ENCODE measurements around the gene RPLP1.

The RPLP1 gene

GRCh38 chr15:69475769-69476358 lies 23.2 kb downstream of the RPLP1 start:
- peak; percentile 79 for DNase-seq (ENCODE audit: low read depth)
- TF ChIP-seq CTCF (IDR thresholded peaks at IDR 0.05; ENCODE audit: low read length, missing control alignments) = peak; percentile 98
- no peak overlapping the region for H3K4me3 ChIP-seq (replicated peaks; ENCODE audit: low read depth, low read length)

- H3K4me3 ChIP-seq (replicated peaks; ENCODE audit: low read depth, low read length) = no peak overlapping the region
- TF ChIP-seq CTCF (IDR thresholded peaks at IDR 0.05; ENCODE audit: low read length, missing control alignments) = no peak
- DNase-seq (ENCODE audit: low read depth) = no peak
These were observed 24.3 kb downstream of the RPLP1 start for GRCh38 chr15:69476704-69477473.

GRCh38 chr15:69478259-69478781 lies 25.7 kb downstream of the RPLP1 start:
- DNase-seq (ENCODE audit: low read depth) = peak; percentile 65
- TF ChIP-seq CTCF (IDR thresholded peaks at IDR 0.05; ENCODE audit: low read length, missing control alignments) = peak; percentile 90
- no peak overlapping the region for H3K4me3 ChIP-seq (replicated peaks; ENCODE audit: low read depth, low read length)

- no peak for TF ChIP-seq CTCF (IDR thresholded peaks at IDR 0.05; ENCODE audit: low read length, missing control alignments)
- no peak overlapping the region for H3K4me3 ChIP-seq (replicated peaks; ENCODE audit: low read depth, low read length)
- no peak for DNase-seq (ENCODE audit: low read depth)
These were observed 26.5 kb downstream of the RPLP1 start for GRCh38 chr15:69479081-69479480.

- H3K4me3 ChIP-seq (replicated peaks; ENCODE audit: low read depth, low read length) = no peak overlapping the region
- no peak for TF ChIP-seq CTCF (IDR thresholded peaks at IDR 0.05; ENCODE audit: low read length, missing control alignments)
- DNase-seq (ENCODE audit: low read depth) = no peak
These were observed 27.4 kb downstream of the RPLP1 start for GRCh38 chr15:69479971-69480370.

GRCh38 chr15:69480932-69481331 lies 28.3 kb downstream of the RPLP1 start:
- no peak for DNase-seq (ENCODE audit: low read depth)
- no peak for TF ChIP-seq CTCF (IDR thresholded peaks at IDR 0.05; ENCODE audit: low read length, missing control alignments)
- no peak overlapping the region for H3K4me3 ChIP-seq (replicated peaks; ENCODE audit: low read depth, low read length)

Data from fibroblast of pulmonary artery (primary cell).